G401.6 (cell line): Measurements from ENCODE around the gene NUP133.
"Not testable (repeated sequence)": the region's sequence is repeated elsewhere in the genome, so short reads cannot be mapped to it uniquely, and the experiment has no call there.

Experiments
- FAIRE-seq: peaks from 2 replicates; lab custom pipeline; 2012; peaks lifted over from hg19 to GRCh38; lab: Jason Lieb, UNC

NUP133 gene

GRCh38 chr1:229508823-229509337 is 739 bp upstream of the NUP133 start:
- FAIRE-seq = no peak

DNA sequence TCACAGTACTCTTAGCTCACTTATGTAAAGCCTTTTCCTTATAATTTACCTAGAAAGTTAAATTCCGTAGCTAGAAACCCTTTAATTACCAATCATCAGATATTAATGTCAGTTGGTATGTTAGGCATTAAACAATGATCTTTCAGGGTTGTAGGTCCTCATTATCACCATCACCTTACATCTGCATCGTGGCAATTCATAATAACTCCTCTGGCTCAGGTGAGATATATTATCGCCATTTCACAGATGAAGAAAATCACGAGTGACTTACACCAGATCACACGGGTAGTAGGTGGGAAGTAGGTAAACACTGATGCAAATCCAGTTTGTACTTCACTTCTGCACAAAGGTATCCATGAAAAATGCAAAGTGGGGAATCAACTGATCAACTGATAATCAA is 639 bp downstream of the NUP133 start:
- FAIRE-seq = no peak

DNA sequence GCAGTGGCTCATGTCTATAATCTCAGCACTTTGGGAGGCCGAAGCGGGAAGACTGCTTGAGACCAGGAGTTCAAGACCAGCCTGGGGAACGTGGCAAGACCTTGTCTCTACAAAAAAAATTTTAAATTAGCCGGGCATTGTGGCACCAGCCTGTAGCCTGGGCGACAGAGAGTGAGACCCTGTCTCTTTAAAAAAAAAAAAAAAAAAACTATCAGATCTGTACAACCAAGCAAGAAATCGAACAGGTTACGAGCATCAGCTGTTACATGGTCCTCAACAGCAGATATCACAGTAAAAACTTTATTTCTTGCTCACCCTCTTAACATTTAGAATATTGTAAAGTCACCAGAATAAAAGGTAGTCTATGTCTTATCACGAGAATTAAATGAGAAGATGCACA is 1.5 kb downstream of the NUP133 start:
- no peak for FAIRE-seq

DNA sequence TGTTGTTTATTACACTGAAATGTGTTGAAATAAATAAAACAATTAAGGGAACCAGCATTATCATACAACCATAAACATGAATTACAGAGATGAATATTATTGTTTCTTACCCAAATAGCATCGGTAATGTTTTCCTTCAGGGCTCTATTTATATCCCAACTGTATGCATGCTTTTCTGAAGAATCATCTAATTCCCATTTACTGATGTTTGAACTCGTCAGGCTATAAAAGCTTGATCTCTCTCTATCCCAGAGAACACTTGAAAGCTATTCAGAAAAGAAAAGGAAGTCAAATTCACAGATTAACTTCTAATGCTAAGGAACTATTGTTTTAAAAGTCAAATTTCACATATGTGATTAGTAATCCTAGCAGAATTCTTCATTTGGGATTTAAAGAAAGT is 12.4 kb downstream of the NUP133 start:
- no peak for FAIRE-seq

DNA sequence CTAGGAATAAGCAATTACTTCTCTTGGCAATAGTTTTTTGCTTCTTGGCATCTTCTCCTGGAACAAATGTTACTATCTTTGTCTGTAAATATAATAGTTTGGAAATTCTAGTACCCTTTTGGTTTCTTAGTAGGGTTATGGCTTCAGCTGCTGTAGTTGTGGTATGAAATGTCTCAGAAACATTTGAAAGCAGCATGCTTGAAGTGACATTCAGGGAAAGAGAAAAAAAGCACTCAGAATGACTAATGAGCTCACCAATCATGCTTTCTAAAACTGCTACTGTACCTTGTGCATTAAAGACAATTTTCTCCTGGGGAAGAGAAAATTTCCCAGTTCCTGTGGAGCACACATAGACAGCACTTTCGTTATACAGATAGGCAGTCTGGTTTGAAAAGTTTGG is 21.0 kb downstream of the NUP133 start:
- no peak for FAIRE-seq

GRCh38 chr1:229485318-229485717 is 22.8 kb downstream of the NUP133 start:
- FAIRE-seq = no peak

DNA sequence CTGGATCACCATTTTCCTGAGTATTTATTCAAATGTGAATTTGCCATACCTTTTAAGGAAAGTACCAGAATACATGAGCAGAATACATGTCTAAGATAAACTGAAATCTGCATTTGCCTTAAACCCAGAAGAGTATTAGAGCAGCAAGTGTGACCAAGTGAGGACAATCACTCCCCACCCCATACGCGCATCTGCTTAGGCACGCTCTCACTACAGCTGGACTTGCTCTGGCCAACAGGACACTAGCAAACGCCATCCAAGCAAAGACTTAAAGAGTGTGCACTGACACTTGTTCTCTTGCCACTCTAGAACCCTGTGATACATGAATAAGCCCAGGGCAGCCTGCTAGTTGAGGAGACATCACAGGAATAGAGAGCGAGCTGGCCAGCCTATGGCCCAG is 25.6 kb downstream of the NUP133 start:
- no peak for FAIRE-seq

DNA sequence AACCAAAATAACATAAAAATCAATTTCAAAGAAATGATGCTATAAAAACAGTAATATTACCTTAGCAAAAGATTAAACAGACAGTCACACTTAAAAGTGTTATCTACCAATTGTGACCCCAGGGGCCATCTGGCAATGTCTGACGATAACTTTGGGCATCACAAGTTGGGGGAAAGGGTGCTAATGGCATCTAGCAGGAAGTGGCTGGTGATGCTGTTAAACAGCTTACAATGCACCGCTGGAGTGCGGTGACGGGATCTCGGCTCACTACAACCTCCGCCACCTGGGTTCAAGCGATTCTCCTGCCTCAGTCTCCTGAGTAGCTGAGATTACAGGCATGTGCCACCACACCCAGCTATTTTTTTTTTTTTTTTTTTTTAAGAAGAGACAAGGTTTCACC is 27.6 kb downstream of the NUP133 start:
- no peak for FAIRE-seq

- no peak for FAIRE-seq
Observed at GRCh38 chr1:229479660-229480399, 28.3 kb downstream of the NUP133 start.

DNA sequence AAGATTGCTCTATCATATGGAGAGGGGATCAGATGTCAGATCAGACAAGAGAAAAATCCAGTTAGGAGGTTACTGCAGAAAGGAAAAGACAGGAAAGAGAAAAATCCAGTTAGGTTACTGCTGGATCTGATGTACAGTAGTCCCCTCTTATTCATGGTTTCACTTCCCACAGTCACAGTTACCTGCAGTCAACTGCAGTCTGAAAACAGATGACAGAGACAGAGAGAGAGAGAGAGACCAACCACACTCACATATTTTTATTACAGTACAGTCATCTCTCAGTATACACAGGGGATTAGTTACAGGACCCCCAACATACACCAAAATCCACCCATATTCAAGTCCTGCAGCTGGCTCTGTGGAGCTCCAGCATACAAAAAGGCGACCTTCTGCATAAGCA is 29.3 kb downstream of the NUP133 start:
- FAIRE-seq = no peak

- not testable (repeated sequence) for FAIRE-seq
Observed at GRCh38 chr1:229475859-229476258, 32.3 kb downstream of the NUP133 start.

DNA sequence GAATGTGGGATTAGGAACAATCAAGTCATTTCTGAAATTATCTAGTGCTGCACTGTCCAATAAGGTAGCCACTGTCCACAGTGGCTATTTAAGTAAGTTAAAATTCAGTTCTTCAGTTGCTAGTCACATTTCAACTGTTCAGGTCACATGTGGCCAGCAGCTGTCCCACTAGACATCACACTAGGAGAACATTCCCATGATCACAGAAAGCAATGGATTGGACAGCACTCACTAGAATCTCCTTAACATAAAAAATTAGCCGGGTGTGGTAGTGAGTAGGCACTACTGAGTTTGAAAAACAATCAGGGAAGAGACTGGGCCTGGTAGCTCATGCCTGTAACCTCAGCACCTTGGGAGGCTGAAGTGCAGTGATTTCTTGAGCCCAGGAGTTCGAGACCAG is 33.6 kb downstream of the NUP133 start:
- FAIRE-seq = no peak

GRCh38 chr1:229471175-229471574 is 37.0 kb downstream of the NUP133 start:
- FAIRE-seq = no peak

DNA sequence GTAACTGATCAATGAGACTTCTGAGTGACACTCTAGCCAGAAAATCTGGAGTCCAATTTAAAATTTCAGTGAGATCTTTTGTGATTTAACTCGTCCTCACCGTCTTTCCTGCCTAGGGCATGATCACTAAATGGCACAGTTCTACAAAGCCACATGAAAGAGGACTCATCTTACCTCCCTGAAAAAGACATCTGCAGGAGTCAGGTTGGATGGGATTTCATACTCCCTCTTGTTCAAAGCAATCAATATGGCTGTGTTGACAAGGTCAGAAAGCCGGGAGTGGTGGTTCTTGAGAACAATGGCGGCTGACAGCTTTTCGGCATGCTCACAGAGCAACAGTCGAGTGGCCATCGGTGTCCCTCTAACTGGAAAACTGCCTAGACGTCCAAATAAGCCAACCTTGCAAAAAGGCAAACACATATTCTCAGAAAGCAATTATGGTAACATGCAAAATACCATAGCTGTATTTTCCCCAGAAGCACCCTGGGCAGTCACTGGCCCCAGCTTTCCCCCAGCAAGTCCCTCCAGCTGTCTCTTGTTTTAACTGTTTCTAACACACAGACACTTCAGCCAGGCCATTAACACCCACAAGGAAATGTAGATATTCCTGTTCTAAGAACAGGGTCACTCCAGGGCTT is 37.6 kb downstream of the NUP133 start:
- no peak for FAIRE-seq

DNA sequence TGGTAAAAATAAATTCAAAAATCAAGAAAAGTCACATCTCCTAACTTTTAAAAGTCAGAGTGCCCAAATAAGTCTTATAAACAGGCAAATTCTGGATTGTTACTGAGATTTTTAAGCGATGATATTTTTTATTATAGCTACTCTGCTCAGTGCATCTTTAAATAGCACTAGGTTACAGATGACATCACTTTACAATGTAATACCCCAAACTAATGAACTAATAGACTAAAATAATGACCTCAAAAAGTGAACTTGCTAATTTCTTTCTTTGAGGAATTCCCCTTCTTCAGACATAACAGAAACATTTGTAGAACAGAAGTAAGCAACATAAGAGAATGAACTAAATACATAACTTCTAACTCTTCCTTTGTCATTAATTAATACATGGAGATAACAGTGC is 41.3 kb downstream of the NUP133 start:
- no peak for FAIRE-seq

GRCh38 chr1:229464672-229465071 is 43.5 kb downstream of the NUP133 start:
- no peak for FAIRE-seq

- no peak for FAIRE-seq
Observed at GRCh38 chr1:229461032-229461668, 47.0 kb downstream of the NUP133 start.

DNA sequence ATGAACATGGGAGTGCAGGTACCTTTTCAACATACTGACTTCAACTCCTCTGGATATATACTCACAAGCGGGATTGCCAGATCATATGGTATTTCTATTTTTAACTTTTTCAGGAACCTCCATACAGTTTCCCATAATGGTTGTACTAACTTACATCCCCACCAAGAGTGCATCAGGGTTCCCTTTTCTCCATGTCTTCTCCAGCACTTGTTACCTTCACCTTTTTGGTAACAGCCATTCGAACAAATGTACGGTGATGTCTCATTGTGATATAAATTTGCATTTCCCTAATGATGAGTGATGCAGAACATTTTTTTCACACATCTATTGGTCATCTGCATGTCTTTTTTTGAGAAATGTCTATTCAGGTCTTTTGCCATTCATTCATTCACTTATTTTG is 48.3 kb downstream of the NUP133 start:
- no peak for FAIRE-seq

GRCh38 chr1:229457436-229457835 is 50.7 kb downstream of the NUP133 start:
- peak; percentile 81 for FAIRE-seq

- FAIRE-seq = no peak
Observed at GRCh38 chr1:229456016-229456415, 52.1 kb downstream of the NUP133 start.

DNA sequence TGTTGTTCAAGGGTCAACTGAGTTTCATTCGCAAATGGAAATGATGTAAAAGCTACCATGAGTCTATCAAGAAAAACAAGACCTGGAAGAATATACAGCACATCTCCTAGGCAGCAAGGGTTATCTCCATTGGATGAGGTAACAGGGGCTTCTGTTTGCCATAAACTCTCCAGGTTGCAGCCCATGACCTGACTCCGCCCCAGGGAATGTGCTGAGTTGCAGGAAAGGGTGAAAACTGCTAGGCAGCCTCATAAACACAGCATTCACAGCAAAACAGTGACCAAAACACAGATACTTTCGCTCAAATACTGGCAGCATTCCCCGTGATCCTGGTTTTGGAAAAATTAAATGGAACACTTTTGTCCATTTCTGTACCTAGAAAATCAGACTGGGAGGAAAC is 54.1 kb downstream of the NUP133 start:
- no peak for FAIRE-seq

- no peak for FAIRE-seq
Observed at GRCh38 chr1:229452956-229453801, 55.0 kb downstream of the NUP133 start.

GRCh38 chr1:229448845-229449244 is 59.3 kb downstream of the NUP133 start:
- no peak for FAIRE-seq
